Uterus (tissue), 2 donors: ENCODE data around the gene GRHL3.

Experiments
- POLR2A ChIP-seq, 2 donors: fragments of 450-650 bp; IDR thresholded peaks; one replicate each; pipeline ENCODE4 v1.6.1; 2016; ENCODE audit warnings: antibody characterized with exemption in 2 of 2, mild to moderate bottlenecking in 1 of 2, moderate library complexity in 1 of 2
- TF ChIP-seq, protein P1 (sequence below), 4 experiments: fragments of 200-600 bp in 2 of 4; fragments of 450-650 bp in 2 of 4; sonication (generic) in 2 of 4; IDR thresholded peaks; one replicate each; pipeline ENCODE4 v1.5.1; 2016 to 2019; ENCODE audit warnings: antibody characterized with exemption in 4 of 4, mild to moderate bottlenecking in 2 of 4, moderate library complexity in 1 of 4

DNA sequence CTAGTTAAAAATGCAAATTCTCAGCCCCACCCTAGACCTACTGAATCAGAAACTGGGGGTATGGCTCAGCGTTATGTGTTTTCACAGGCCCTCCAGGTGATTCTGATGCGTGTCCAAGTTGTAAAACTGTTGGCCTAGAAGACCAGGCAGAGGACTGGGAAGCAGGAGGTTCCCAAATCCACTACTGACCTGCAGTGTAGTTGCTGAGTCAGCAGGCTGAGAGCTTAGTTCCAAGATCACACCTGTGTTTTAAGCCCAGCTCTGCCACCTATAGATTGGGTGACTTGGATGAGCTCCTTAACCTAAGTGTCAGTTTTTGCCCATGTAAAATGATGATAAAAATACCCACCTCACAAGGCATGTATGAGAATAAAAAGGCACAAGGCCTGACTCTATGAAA, 4.1 kb downstream of the GRHL3 start:
- TF ChIP-seq, protein P1, sequence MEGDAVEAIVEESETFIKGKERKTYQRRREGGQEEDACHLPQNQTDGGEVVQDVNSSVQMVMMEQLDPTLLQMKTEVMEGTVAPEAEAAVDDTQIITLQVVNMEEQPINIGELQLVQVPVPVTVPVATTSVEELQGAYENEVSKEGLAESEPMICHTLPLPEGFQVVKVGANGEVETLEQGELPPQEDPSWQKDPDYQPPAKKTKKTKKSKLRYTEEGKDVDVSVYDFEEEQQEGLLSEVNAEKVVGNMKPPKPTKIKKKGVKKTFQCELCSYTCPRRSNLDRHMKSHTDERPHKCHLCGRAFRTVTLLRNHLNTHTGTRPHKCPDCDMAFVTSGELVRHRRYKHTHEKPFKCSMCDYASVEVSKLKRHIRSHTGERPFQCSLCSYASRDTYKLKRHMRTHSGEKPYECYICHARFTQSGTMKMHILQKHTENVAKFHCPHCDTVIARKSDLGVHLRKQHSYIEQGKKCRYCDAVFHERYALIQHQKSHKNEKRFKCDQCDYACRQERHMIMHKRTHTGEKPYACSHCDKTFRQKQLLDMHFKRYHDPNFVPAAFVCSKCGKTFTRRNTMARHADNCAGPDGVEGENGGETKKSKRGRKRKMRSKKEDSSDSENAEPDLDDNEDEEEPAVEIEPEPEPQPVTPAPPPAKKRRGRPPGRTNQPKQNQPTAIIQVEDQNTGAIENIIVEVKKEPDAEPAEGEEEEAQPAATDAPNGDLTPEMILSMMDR (IDR thresholded peaks at IDR 0.05): no peak
- TF ChIP-seq POLR2A (IDR thresholded peaks at IDR 0.05): no peak
